IPS-15b (cell line): ENCODE data around the gene MAP4K2.
A peak's percentile ranks its signal among the peaks of the same experiment; 100 is the strongest.

ENCODE experiments used
- H3K27me3 ChIP-seq: one replicate; pipeline ENCODE4 v1.6.1; 2013; ENCODE audit warnings: low read length; ENCODE audit not compliant: control insufficient read depth, insufficient read depth
- H3K36me3 ChIP-seq: one replicate; pipeline ENCODE4 v1.6.1; 2013; ENCODE audit warnings: low read length; ENCODE audit not compliant: control insufficient read depth, insufficient read depth
- H3K4me1 ChIP-seq: one replicate; pipeline ENCODE4 v1.6.1; 2013; ENCODE audit warnings: mild to moderate bottlenecking, low read length; ENCODE audit not compliant: control insufficient read depth, insufficient read depth
- H3K4me3 ChIP-seq: one replicate; pipeline ENCODE4 v1.5.1; 2013; ENCODE audit warnings: low read depth, low read length
- H3K9ac ChIP-seq: one replicate; pipeline ENCODE4 v1.6.1; 2013; ENCODE audit warnings: low read depth, mild to moderate bottlenecking, low read length
- H3K9me3 ChIP-seq: one replicate; pipeline ENCODE4 v1.6.1; 2013; ENCODE audit warnings: mild to moderate bottlenecking, low read length; ENCODE audit not compliant: control insufficient read depth, insufficient read depth

MAP4K2 gene

DNA sequence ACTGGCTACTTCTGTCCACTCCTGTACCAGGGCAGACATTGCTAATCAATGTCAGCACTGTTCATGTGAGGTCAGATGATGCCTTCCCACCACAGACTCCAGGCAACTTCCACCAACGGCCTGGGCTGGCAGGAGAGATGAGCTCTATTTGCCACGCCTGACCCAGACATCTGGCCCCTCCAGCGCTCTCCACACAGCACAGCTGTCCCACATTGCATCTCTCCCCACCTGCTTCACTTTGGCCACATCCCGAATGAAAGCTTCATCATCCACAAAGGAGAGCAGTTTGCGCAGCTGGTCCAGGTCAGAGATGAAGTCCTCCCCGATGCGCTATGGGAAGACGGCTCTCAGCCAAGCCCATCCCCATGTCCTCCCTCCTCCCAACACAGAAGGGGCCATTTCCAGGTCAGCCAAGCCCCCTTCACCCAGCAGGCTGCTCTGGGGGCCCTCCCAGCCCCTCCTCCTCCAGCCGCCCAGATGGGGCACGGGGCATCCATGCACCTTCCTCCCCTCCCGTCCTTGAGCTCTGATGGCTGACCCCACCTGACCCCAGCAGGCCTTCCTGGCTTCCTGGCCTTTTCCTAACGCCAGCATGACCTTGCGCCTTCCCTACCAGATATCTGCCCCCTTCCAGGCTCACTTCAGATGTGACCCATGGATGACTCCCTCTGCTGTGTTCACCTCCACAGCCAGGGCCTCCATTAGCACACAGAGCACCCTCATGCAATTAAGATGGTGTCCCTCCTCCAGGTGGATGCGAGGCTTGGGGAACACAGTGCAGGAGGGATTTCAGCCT is 50.6 kb downstream of the MAP4K2 start:
- Histone ChIP-seq H3K36me3 (no peaks in the 10 kb centered on the region), H3K4me1 (peaks cover 2% of the 10 kb centered on the region), H3K9me3 (no peaks in the 10 kb centered on the region), H3K4me3 (no peak overlapping the region), H3K27me3 (no peaks in the 10 kb centered on the region), H3K9ac (no peak overlapping the region)

DNA sequence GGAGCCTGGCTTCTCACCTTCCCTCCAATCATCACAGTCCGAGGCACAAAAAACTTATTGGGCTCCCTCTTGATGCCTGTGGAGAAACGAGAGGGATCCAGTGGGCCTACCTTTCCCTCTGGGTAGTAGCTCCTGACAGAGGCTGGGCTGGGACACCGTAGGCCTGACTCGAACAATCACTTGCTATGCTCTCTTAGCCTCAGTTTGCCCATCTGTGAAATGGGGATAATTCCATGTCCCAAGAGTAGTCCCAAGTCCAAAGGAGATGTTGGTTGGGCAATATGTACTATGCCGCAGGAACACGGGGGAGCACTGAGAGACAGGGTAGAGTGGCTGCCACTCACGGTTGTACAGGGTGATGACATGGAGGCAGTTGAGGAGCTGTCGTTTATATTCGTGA is 51.4 kb downstream of the MAP4K2 start:
- Histone ChIP-seq H3K4me1 (peaks cover 2% of the 10 kb centered on the region), H3K4me3 (no peak overlapping the region), H3K27me3 (no peaks in the 10 kb centered on the region), H3K36me3 (no peaks in the 10 kb centered on the region), H3K9me3 (no peaks in the 10 kb centered on the region), H3K9ac (no peak overlapping the region)

DNA sequence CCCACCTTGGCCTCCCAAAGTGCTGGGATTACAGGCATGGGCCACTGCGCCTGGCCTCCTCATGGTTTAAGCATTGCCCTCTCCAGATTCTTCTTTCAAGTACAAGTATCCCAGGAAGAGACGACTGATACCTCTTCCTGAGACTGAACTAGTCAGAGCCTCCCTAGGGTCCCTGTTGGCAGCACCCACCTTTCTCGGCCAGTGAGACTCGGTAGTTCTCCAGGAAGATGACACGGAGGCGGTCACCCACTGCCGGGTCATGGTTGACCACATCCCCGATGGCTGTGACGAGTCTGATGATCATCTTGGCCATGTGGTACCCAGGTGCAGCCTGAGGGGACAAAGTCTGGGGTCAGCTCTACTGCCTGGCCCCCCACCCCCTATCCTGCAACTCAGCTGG is 51.9 kb downstream of the MAP4K2 start:
- Histone ChIP-seq H3K9ac (no peak overlapping the region), H3K9me3 (no peaks in the 10 kb centered on the region), H3K36me3 (no peaks in the 10 kb centered on the region), H3K4me1 (peaks cover 2% of the 10 kb centered on the region), H3K4me3 (no peak overlapping the region), H3K27me3 (no peaks in the 10 kb centered on the region)

DNA sequence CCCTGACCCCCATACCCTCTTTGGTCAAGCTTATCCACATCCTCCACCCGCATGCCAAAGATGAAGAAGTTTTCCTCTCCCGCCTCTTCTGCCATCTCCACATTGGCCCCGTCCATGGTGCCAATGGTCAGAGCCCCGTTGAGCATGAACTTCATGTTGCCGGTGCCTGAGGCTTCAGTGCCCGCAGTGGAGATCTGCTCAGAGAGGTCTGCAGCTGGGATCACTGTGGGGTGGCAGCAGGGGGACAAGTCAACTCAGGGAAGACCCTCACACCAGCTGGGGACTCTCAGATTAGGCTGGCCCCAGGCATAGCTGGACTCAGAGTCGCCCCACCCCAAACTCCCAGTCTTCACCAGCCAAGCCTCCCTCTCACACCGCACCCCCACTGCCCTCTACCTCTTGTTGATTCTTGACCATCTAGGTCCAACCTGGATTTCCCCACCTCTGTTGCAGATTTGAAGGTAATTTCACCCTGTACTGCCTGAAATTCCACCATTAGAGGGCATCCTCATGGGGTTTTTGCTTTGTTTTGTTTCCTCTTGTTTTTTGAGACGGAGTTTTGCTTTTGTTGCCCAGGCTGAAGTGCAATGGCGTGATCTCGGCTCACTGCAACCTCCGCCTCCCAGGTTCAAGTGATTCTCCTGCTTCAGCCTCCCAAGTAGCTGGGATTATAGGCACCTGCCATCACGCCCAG is 52.5 kb downstream of the MAP4K2 start:
- H3K9ac ChIP-seq, result no peak overlapping the region
- H3K4me3 ChIP-seq, result no peak overlapping the region
- no peaks in the 10 kb centered on the region for H3K9me3 ChIP-seq
- no peaks in the 10 kb centered on the region for H3K36me3 ChIP-seq
- no peaks in the 10 kb centered on the region for H3K27me3 ChIP-seq
- H3K4me1 ChIP-seq, result peaks cover 2% of the 10 kb centered on the region

DNA sequence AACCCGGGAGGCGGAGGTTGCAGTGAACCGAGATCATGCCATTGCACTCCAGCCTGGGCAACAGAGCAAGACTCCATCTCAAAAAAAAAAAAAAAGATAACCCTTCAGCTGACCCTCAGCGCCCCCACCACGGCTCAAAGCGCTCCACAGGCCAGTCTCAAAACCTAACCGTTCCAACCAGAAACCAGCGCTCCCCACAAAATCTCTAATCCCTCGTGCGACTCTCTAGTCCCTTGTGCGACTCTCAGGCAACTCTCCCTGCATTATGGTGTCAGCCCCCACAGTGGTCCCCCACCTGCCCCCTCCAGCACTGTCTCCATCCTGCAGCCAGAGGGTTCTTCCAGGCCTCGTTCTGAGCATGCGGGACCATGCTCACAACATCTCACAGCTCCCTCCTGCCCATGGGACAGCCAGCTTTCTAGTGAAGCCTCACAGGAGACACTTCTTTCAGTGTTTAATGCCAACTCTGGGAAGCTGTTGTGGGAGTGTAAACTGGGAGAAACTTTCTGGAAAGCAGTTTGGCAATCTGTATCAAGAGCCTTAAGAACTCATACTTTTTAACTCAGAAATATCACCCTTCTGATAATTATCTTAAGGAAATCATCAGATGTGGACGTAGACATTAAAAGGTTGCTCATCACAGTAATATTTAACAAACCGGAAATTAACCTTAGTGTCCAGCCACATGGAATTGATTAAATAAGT is 54.9 kb downstream of the MAP4K2 start:
- Histone ChIP-seq H3K36me3 (no peaks in the 10 kb centered on the region), H3K9me3 (no peaks in the 10 kb centered on the region), H3K27me3 (peaks cover 5% of the 10 kb centered on the region), H3K4me1 (peaks cover 2% of the 10 kb centered on the region), H3K4me3 (no peak overlapping the region), H3K9ac (no peak overlapping the region)

DNA sequence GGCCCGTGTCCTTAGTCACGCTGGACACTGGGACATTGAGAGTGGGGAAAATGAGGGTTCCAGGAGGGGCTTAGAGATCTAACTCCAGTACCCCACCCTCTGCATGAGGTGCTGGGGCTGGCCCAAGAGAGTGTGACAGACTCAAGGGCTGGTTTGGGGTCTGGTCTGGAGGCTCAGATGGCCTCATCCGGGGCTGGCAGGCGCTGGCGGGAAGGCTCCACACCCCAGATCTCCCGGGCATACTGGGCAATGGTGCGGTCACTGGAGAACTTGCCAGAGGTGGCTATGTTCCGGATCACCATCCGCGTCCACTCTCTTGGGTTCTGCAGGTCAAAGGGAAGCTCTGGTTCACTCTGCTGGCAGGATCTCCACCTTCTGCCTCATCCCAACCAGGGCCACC is 56.5 kb downstream of the MAP4K2 start:
- no peaks in the 10 kb centered on the region for H3K4me1 ChIP-seq
- peak overlapping the region; percentile 78 for H3K4me3 ChIP-seq
- no peak overlapping the region for H3K9ac ChIP-seq
- H3K27me3 ChIP-seq, result peaks cover 5% of the 10 kb centered on the region
- H3K36me3 ChIP-seq, result no peaks in the 10 kb centered on the region
- no peaks in the 10 kb centered on the region for H3K9me3 ChIP-seq

DNA sequence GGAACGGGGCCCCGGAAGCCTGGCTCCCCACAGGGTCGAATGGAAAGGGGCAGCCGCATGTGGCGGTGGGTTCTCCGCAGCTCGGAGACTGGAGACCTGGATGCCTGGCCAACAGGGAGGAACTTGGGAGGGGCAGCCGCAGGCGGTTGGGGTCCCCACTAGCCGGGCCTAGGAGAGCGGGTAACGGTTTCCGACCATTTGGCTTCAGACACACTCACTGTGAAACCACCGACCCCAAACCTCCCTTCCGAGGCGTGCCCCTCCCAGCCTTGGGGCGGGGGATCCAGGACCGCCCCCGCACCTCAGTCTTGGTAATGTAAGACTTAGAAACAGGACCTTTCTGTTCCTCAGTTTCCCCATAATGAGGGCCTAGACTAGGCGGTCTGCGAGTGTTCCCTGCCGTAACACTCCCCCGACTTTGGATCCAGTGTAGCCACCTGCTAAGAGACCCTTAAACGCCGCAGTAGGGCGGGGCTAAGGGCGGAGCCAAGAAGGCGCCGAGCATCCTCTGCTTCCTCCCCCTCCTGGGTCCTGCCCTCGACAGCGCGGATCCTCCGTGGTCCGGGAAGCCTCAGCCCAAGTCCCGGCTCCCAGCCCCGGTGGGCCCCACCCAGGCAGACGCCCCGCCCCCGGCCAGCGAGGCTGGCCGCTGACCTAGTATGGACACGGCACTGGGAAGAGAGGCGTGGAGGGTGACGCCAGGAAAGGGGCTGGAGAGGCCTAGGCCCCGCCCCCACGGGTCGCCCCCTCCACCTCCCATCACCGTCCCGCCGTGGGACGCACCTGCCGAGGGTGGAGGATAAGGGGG is 57.3 kb downstream of the MAP4K2 start:
- Histone ChIP-seq H3K4me3 (peak overlapping the region; percentile 78), H3K4me1 (peaks cover under 1% of the 10 kb centered on the region), H3K36me3 (no peaks in the 10 kb centered on the region), H3K9me3 (no peaks in the 10 kb centered on the region), H3K9ac (no peak overlapping the region), H3K27me3 (peaks cover 5% of the 10 kb centered on the region)

DNA sequence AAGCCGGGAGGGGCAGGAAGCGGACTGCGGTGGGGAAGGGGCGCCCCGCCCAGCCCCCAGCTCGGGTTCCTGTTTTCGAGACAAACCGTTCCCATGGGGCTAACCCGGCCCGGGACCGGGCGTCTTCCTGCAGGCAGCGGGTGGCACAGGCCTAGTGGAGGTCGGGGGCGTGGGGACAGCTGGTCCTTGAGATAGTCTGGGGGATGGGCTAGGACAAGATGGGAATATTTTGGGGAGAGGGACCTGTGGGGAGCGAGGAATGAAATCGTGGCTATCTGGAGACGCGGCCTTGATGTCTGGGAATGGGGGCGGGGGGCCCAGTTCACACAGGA is 57.9 kb downstream of the MAP4K2 start:
- no peak overlapping the region for H3K9ac ChIP-seq
- peak overlapping the region; percentile 78 for H3K4me3 ChIP-seq
- no peaks in the 10 kb centered on the region for H3K36me3 ChIP-seq
- peaks cover 5% of the 10 kb centered on the region for H3K27me3 ChIP-seq
- no peaks in the 10 kb centered on the region for H3K9me3 ChIP-seq
- peaks cover 3% of the 10 kb centered on the region for H3K4me1 ChIP-seq

DNA sequence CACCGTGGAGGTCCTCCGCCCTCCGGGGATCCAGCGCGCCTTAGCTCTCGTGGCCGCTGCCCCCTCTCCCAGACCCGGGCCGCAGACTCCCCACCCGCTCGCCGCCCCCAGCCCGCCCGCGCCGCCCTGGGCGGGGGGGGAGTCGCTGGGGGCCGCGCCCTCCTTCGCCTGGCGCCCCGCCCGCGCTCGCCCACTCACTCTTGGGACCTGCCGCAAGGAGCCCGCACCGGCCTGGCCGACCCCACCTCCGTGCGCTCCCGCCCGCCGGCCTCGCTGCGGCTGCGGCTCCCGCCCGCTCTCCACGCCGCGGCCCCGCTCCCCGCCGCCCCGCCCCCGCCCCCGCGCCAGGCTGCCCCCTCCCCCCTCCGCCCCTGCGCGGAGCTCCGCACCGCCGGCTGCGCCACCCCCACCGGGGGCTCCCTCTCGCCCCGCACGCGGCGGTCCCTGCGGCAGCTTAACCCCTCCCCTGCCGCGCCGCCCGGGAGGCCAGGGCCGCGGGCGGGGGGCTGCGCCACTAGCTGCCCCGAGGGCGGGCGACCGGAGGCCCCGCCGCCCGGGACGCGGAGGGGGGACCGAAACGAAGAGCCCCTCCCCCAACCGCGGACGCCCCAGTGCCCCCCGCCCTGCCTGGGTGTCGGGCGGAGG is 58.3 kb downstream of the MAP4K2 start:
- Histone ChIP-seq H3K27me3 (peaks cover 5% of the 10 kb centered on the region), H3K4me1 (peaks cover 3% of the 10 kb centered on the region)

DNA sequence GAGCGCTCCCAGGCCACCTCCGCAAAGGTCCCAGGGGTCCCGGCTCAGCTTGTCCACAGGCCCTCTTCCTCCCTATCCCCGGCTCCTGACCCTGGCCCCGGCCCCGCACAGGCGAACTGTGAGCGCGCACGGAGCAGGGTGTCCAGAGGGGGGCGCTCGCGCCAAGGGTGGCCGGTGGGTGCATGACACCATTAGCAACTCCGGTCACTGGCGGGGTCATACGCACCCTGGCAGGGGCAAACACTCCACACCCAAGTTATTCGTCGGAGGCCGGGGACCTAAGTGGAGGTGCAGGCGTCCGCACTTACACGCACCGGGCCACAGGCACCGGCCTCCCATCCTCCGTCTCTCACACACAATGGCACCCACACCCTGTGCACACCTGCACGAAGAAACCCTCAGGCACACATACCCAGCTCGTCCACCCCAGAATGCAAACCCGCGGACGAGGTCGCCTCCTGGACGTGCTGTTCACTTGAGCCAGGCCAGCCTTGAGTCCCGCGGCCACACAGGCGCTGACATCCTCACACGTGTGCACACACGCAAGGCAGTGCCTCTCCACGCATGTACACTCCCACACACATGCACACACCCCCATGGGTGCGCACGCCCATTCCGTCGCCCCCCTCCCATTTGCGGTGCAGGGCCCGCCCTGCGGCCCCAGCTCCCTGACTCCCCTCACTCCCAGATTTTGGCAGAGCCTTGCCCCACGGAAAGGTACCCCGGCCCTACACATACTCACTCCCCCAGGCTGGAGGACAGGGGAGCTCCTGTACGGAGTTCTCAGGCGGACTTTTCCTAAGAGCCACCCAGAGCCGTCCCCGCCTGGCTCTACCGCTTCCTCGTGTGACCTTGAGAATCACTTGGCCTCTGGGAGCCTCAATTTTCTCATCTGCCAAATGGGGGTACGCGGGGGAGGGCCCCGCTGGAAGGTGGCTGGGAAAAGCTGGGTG is 59.1 kb downstream of the MAP4K2 start, which contains the start of gene RASGRP2:
TSS of gene RASGRP2 (minus strand) at position 552 of the 953 bp plus-strand sequence. CDS start 1,276 bp downstream, outside the sequence.
- Histone ChIP-seq H3K9me3 (no peaks in the 10 kb centered on the region), H3K9ac (no peak within 1 kb of the TSS), H3K4me1 (peaks cover 7% of the 10 kb centered on the region), H3K36me3 (no peaks in the 10 kb centered on the region), H3K27me3 (peaks cover 5% of the 10 kb centered on the region), H3K4me3 (peak within 1 kb of the TSS; percentile 84)

More for the DNA sequence above, 58.3 kb downstream of the MAP4K2 start:
- Histone ChIP-seq H3K9me3 (no peaks in the 10 kb centered on the region), H3K4me3 (peak overlapping the region; percentile 84), H3K9ac (no peak overlapping the region), H3K36me3 (no peaks in the 10 kb centered on the region)
